GM19035 (cell line): ENCODE measurements around the gene MAPT.

Source experiments
- ATAC-seq: cut with Tn5 transposase; IDR thresholded peaks from one replicate; pipeline ENCODE4 v1.9.1; 2021; ENCODE audit not compliant: unreplicated experiment

The MAPT gene

DNA sequence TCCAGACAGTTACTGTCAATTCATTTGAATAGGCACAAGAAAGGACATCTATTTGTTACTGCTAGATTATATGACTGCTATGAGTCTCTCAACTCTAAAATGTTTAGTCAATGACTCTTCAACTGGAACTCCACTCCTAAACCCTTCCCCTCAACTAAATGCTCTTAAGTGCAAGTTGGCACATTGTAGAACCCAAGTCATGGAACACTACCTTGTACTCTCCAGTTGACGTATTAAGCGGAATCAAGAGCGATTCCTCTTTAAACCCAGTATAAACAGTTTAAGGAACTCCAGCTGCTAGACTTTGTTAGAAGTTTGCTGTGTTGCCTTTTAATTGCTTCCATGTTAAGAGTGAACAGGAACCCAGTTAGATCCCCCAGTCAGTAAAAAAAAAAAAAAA is 149.3 kb downstream of the MAPT start:
- no peak for ATAC-seq

DNA sequence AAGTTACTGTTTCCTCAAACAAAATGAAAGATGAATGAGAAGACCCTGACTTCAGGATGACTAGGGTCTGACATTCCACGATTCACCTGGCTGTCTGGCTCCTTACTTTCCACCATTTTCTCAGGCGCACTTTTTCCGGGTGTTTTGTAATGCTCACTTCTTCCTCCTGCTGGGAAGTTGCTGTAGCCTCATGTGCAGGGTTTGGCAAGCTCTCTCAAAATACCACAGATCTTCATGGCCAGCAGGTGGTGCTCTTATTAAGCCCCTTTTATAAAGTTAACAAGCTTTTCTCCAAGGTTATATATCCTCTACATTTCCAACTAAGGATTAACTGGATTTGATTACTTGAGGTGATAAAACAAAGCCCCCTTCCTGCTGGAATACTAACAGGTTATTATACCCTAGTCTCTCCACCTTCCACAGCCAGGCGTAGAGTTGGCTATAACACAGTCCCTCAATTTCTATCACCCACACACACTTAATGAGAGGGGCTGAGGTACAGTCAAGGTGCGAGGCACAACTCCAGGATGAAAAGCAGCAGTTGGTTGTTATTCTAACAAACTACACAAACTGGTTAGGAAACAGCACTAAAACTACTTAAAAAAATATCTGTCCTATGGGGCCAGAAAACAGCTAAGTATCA is 150.1 kb downstream of the MAPT start:
- no peak for ATAC-seq

DNA sequence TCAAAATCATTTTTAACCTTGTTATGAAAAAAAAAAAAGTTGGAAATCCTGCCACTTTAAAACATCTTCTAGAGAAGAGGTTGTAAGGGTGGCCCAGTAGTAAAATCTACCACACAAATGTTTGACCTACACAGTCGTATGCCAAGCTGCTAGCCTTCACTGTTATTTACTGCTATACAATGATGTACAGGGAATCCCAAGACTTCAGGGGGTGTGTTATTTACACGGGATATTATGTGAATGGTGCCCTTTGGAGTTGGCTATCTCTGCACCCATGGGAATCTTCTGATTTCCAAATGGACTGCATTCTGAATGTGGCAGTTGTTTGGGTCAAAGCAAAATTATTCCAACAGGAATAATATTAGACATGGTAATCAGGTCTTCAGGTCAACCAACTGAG is 150.6 kb downstream of the MAPT start:
- no peak for ATAC-seq

DNA sequence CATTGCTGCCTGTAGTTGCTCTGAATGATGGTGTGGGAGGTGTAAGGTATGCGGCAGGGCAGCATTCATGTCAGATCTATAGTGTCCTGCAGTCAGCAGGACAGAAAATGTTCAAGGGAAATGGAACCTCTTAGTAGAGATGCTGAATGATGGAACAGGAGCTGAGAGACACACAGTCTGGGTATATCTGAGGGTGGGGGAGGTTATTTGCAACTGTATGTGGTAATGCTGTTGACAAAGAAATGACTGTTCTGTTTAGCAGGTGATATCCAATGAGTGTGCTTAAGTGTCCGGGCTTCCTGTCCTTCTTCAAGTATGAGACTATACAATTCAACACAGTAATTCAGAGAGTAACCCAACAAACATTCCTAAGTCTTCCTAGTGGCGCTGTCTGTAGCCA is 151.3 kb downstream of the MAPT start:
- ATAC-seq = no peak

DNA sequence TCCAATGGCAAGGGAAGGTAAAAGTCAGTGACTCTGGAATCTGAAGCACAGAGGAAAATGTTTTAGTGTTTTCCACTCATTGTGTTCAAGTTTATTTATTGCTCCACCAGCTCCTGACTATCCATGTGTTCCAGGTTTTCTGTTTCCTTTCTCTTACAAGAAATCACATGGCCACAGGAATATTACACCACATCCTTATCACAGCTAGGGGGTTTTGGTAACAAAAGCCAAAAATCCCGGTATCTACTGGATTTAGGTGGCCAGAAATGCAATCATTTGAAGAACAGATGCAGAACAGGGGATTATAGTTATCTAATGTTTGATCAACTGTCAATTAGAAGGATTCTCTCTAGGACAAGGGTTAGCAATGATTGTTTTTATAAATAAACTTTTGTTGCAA is 152.6 kb downstream of the MAPT start:
- ATAC-seq = no peak

DNA sequence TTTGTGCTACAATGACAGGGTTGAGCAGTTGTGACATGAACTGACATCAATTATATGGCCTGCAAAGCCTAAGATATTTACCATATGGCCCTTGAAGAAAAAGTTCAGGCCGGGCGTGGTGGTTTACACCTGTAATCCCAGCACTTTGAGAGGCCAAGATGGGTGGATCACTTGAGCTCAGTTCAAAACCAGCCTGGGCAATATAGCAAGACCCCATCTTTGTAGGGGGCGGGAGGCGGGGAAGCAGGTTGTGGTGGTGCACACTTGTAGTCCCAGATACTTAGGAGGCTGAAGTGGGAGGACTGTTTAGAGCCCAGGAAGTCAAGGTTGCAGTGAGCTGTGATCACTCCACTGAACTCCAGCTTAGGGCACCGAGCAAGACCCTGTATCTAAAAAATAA is 153.0 kb downstream of the MAPT start:
- no peak for ATAC-seq

DNA sequence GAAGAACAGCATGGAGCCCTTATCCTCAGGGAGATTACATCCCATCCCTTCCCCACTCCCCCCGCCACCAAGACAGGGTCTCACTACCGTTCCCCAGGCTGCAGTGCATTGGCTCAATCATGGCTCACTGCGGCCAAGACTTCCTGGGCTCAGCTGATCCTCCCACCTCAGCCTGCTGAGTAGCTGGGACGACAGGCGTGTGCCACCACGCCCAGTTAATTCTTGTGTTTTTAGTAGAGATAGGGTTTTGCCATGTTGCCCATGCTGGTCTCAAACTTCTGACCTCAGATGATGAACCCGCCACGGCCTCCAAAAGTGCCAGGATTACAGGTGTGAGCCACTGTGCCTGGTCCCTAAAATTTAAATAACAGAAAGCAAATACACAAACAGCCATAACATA is 153.5 kb downstream of the MAPT start:
- ATAC-seq = no peak

DNA sequence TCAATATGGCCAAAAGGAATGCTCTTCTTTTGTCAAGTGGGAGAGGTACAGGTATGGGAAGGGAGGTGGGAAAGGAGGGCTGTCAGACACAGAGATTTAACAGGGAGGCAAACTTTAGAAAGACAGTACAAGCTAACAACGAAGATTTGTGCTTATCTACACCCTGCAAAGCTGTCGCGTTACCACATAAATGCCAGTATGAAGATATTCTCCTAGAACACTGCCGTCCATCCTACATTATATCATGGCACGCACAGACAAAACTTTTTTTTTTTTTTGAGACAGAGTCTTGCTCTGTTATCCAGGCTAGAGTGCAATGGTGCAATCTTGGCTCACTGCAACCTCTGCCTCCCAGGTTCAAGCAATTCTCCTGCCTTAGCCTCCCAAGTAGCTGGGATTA is 155.3 kb downstream of the MAPT start:
- no peak for ATAC-seq

DNA sequence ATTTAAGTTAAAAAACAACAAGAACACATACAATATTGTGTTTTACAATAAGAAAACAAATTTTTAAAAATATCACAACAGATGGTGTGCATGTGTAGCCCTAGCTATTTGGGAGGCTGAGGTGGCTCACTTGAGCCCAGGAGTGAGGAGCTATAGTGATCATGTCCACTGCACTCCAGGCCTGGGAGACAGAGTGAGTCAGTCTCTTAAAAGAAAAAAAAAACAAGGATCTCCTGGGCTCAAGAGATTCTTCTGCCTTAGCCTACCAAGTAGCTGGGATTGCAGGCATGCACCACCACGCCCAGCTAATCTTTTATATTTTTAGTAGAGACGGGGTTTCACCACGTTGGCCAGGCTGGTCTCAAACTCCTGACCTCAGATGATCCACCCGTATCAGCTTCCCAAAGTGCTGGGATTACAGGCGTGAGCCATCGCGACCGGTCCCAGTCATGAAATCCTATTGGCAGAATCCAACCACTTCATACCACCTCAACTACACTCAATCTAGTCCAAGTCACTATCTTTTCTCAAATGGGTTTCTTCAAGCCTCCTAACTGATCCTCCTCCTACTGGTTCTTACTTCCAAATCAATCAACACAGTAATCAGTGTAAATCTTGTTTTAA is 159.7 kb downstream of the MAPT start:
- ATAC-seq = no peak

DNA sequence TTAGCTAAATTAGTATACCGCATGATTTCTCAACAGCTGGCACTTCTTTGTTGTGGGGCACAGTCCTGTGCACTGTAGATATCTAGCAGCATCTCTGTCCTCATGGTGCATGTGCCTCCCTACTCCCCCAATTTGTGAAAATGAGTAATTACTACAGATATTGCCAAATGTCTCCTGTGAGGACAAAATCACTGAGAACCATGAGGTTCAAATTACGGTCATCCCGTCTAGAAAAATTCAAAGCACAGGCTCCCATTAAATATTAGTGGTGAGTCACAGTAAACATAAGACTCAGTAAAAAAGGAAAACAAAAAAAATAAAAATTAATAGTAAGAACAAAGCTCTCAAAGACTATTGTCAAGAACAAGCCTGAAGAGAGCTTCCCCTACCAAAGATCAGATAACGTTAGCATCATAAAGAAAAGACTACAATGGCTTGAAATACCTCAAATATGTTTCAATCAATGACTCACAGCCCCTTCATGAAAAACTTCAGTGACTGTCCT is 162.5 kb downstream of the MAPT start:
- no peak for ATAC-seq

DNA sequence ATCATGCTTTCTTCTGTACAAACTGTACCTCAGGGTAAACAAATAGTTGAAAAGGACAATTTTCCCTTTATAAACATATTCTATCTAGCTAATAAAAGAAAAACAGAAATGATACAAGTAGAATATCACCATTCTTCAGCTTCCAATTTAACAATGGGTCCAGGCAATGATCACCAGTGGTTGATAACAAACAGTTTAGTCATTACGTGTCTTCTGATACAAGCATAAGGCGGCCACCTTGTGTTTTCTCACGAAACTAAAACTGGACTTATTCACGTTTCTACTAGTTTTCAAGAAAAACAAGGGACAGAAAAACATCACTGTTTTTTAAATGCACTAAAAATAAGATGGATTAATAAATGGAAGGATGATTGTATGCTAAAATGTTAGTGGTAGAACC is 163.0 kb downstream of the MAPT start:
- no peak for ATAC-seq

DNA sequence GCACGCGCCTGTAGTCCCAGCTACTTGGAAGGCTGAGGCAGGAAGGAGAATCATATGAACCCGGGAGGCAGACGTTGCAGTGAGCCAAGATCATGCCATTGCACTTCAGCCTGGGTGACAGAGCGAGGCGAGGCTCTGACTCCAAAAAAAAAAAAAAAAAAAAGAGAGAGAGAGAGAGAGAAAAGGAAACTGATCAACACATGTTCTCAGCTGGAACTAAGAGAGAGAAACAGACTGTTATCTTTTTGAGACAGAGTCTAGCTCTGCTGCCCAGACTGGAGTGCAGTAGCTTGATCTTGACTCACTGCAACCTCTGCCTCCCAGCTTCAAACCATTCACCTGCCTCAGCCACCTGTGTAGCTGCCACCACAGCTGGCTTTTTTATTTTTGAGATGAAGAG is 165.1 kb downstream of the MAPT start:
- no peak for ATAC-seq

DNA sequence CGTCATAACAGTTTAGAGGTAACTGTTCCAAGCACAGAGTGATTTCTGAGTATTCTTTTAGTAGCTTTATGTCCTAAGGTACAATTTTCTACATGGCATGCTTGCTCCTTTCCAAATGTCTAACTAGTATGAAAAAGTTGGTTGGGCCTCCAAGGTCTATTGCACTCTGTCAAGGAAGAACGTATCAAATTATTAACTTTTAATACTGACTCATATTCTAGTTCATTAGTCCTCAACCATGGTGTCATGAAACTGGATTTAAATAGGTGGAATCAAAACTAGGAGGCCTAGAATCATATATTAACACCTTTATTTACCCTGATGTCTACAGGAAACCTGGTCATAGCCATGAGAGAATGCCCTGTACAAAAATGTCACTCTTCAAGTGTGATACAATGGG is 166.1 kb downstream of the MAPT start:
- ATAC-seq = no peak

DNA sequence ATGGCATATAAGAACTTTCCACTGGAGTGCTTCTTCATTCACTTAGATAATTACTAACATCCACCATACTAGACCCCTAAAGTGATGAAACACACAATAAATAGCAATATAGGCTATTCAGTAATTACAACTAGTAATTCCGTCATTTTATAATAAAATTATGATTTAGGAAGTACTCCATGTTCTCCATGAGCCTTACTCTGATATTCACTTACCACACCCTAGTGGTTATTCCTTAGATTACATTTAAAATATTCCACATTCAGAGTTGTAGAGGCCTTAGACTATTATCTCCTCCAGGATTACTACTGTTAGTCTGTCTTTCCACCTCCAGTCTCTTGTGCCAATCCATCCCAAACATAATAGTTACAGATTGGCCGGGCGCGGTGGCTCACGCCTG is 167.1 kb downstream of the MAPT start:
- no peak for ATAC-seq

DNA sequence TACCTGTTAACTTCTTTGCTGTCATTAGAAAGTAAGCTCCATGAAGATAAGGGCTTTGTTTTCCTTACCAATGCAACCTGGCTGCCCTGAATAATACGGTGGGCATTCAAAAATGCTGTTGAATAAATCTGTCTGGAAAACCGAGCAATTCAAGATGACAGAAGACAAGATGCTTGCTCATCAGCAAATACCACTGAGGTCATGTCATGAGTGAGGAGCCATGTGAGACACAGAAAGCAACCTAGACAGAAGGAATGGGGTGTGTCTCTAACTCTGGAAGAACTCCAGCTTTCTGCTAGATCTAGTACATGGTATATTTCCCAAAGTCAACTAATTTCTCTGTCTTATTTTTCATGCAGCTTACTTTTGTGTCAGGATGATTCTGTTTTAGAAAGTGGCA is 168.9 kb downstream of the MAPT start:
- ATAC-seq = no peak

DNA sequence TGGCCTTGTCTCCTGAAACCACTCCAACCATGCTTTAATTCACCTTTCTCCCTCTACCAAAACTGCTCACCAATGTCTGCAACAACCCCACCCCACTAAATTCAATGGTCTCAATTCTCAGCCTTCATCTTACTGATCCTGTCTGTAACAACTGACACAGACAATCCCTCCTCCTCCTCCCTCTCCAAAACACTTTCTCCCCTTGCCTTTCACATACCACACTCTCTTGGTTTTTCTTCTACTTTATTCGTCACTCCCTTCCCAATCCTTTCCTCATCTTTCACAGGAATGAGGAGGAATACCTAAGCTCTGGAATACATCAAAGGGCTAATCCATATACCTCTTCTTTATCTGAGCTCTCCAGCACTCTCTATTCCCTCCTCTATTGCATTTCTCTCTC is 170.1 kb downstream of the MAPT start:
- no peak for ATAC-seq

DNA sequence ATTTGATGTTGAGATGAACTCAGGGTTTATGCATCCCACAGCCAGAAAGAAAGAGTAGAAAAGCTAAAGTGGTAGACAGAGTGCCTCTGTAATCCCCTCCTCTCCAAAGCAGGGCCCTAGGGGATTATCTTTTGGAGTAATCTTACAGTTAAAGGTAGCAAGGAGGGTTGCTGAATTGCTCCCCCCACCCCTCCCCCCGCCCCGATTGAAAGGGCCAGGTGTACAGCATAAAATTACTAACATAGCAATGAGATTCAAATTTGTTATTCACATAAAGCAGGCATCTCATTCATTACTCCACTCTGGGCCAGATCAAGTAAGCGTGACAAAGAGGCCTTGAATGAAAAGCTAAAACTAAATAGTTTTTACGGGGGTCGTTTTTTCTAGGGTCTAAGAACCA is 177.4 kb downstream of the MAPT start:
- ATAC-seq = no peak

DNA sequence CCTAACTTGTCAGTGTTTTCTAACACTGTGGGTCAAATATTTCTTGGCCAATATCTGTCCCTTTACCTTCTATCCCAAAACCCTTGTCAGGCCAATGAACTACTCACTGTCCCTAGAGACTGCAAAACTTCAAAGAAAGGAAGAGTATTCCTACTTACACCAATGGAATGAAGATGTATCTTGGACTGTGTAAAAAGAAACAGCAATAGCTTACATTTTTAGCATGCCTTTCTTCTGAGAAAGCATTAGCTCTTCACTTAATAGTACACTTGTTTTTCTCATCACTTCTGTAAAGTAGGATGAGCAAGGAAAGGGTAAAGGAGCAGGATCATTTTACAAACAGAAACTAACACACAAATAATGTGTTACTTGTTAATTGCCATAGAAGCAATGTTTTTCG is 178.6 kb downstream of the MAPT start:
- no peak for ATAC-seq

DNA sequence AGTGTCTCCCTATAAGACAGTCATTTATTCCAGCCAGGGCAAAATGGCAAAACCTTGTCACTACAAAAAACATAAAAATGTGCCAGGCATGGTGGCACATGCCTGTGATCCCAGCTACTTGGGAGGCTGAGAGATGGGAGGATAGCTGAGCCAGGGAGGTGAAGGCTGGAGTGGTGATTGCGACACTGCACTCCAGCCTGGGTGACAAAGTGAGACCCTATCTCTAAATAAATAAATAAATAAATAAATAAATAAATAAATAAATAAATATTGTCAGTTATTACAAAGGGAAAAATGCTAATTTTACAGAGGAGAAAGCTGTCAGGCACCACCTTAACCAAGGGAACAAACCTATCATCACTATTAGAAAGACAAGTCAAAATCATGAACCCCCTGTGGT is 180.2 kb downstream of the MAPT start:
- no peak for ATAC-seq
